VCaP (cell line): ENCODE measurements around the gene MYH9.

Source experiments
- H3K27ac ChIP-seq: fragments of 450-650 bp; 2 replicates; pipeline ENCODE4 v1.5.1; 2017
- TF ChIP-seq, protein P1 (sequence below): fragments of 450-650 bp; conservative IDR thresholded peaks from 2 replicates; pipeline ENCODE4 v1.5.1; 2017; ENCODE audit warnings: mild to moderate bottlenecking, moderate library complexity

Gene MYH9

DNA sequence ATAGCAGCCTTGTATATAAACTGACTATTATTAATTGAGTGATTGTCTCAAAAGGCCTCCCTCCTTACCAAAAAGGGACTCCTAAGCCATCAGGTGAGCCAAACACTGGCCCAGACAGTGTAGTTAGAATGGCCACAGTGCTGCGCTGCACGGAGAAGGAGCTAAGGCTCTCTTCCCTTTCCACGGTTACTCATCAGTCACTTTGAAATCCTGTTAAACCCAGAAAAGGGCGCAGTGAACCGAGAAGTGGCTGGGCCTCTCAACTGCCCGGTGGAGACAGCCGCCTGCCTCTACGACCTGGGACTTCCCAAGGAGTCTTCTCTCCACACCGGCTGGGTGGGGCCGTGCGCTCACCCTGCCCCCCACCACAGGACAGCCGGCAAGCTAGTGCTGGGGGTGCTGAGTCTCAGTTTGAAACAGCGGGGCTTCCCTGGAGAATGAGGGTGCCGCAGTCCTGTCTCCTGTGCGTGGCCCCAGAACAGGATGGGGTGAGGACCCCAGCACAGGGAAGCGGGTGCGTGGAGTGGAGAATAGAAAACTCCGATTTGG lies 1.3 kb downstream of the MYH9 start:
- TF ChIP-seq, protein P1, sequence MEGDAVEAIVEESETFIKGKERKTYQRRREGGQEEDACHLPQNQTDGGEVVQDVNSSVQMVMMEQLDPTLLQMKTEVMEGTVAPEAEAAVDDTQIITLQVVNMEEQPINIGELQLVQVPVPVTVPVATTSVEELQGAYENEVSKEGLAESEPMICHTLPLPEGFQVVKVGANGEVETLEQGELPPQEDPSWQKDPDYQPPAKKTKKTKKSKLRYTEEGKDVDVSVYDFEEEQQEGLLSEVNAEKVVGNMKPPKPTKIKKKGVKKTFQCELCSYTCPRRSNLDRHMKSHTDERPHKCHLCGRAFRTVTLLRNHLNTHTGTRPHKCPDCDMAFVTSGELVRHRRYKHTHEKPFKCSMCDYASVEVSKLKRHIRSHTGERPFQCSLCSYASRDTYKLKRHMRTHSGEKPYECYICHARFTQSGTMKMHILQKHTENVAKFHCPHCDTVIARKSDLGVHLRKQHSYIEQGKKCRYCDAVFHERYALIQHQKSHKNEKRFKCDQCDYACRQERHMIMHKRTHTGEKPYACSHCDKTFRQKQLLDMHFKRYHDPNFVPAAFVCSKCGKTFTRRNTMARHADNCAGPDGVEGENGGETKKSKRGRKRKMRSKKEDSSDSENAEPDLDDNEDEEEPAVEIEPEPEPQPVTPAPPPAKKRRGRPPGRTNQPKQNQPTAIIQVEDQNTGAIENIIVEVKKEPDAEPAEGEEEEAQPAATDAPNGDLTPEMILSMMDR, result no peak
- peak overlapping the region; percentile 92 for H3K27ac ChIP-seq

DNA sequence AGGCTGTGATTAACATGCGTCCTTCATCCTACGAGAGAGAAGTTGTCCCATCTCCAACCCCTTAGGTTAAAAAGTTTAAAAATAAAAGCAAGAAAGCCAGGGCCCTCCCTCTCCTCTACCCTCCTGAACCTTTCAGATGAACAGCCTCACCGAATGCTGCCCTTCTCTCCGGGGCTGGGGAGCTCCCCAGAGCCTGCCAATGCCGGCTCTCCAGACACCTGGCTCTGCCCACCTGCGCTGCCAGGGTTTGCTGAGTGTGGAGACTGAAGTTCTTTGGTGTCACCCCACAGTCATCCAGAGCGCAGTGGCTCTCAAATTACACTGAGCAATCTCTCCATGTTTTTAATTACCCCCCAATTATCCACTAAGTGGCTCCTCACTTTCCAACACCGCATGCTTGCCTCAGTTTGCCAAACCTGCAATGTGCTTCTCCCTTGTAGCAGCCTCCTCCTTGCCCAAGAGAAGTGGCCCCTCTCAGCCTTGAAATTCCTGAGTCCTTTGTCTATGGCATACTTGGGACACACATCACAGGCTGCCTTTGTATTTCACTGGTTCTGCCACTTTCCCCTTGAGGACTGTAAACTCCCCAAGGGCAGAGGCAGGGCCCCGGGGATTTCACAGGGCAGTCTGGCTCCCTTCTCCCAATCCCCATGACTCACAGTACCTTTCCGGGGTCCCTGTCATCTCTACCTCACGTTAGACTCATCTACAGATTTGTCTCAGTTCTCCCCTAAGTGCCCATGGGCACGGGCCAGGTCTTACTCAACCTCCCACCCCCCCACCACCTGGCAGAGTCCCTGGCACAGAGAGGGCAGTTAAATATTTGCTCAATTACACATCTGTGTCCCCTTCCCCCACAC lies 2.0 kb downstream of the MYH9 start:
- H3K27ac ChIP-seq, result peak overlapping the region; percentile 92
- TF ChIP-seq, protein P1, result no peak

DNA sequence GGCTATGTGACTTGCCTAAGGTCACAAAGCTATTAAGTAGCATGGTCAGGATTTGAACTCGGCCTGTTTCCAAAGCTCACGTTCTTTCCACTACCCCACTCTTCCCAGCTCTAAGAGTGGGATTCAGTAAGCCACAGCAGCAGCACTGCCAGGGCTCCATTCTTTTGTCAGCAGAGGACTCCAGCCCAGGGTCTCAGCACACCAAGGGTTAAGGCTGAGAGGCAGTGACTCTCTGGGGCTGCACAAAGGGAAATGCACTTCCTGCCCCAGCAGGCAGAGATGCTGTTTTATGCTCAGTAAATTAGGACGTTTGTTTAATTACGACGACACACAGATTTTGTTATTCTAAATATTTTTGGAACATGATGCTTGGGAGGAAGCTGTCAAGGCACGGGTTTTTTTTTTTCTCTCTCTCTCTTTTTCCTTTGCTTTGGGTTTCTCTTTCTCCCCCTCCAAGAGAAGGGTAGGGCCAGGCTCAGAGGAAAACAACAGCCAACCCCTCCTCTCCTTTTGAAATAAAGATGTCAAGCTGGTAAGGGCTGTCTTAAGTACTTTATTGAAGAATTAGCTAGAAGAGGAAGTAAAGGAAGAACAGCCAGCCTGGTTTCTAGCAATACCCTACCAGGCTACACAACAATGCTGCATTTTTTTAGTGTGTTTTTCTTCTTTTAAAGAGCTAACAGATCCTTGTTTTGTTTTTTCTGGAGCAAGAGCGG lies 2.8 kb downstream of the MYH9 start:
- peak overlapping the region; percentile 92 for H3K27ac ChIP-seq
- TF ChIP-seq, protein P1, result no peak

DNA sequence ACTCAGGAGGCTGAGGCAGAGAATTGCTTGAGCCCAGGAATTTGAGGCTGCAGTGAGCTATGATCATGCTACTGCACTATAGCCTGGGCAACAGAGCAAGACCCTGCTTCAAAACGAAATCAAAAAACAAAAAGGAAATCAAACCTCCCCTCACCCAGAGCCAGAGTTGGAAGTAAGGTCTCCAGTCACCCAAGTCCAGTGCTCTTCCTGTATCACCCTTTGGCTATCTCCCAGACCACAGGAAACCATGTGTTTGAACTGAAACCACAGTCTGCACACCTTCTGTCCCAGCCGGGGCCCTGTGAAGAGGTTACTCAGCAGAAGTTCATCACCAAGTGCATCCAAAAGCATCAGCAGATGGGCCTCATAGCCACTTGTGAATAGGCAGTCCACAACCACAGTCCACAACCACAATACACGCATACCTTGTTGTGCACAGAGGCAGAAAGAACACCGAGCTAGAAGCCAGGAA lies 4.6 kb downstream of the MYH9 start:
- TF ChIP-seq, protein P1, result no peak
- H3K27ac ChIP-seq, result peak overlapping the region; percentile 49; the same call in 1 of the 2 replicates

DNA sequence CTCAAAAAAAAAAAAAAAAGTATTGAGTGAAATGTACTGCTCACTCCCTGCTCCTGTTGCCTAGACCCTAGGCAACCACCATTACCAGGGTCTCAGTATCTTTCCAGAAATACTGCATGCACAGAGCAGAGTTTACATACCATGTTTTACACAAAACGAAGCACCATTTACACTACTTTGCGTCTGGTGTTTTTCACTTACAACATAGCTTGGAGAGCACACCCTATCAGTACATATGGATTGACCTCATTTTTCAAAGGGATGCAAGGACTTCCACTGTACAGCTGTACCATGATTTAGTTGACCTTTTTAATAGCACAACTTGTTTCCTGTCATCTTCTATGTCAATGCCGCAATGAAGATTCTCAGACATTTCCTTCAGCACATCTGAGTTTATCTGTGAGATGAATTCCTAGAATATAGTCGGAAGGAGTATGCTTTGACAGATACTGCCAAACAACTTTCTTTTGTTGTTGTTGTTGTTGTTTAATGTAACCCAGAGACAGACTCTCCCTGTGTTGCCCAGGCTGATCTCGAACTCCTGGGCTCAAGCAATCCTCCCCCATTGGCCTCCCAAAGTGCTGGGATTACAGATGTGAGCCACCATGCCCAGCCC lies 6.1 kb downstream of the MYH9 start:
- TF ChIP-seq, protein P1, result no peak
- H3K27ac ChIP-seq, result no peak overlapping the region

DNA sequence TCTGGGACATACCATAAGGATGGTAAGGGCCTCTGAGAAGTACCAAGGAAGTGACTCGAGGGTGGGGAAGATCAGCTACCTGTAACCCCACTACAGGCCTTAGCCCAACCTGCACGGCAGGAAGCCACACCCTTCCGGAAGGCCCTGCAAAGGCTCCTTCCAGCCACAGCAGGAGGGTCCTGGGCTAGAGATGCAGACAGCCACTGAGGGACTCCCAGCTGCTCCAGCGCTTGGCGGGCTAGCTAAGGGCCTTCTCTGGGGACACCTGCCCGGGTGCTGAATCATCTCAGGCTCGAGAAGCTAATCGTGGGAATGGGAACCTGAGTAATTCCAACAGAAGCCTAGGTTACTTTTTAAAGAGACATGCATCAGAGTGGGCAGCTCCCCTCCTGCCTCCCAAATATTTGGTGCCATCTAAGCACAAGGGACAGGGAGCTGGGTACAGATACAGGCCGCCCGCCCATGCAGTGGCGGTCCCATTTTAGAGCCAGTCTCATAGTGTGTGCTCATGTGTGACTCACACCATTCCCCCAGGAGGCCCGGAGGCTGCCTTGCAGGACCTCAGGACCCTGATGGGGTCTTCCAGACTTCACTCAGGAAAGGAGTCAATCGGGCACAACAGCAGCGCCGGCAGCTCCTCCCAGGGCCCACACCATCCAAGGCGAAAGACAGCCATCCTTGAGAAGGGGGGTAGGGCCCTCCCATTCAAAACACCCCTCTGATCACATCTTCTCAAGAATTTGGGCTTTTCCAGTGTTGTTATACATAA lies 8.0 kb downstream of the MYH9 start:
- no peak overlapping the region for H3K27ac ChIP-seq
- TF ChIP-seq, protein P1, result no peak
